Chondrocyte (in vitro differentiated cells): ENCODE results near the gene SNX32. TPM values are rescaled to one million over a fixed set of nuclear protein-coding genes. Genes with fewer than 3 reads are reported as not detected.

Experiments used
- DNase-seq: peaks from one replicate; pipeline ENCODE4 v3.0.0; 2021; ENCODE audit warnings: mixed read lengths, low spot score
- H3K27ac Mint-ChIP-seq: one replicate; pipeline ENCODE4 v1.8.0; 2021; ENCODE audit warnings: mild to moderate bottlenecking, moderate library complexity, mixed read lengths; ENCODE audit not compliant: unreplicated experiment
- H3K27me3 Mint-ChIP-seq: 2 replicates; pipeline ENCODE4 v1.8.0; 2021; ENCODE audit warnings: low read depth, mixed read lengths
- H3K36me3 Mint-ChIP-seq: 2 replicates; pipeline ENCODE4 v1.8.0; 2021; ENCODE audit warnings: low read depth, mixed read lengths
- H3K4me1 Mint-ChIP-seq: 2 replicates; pipeline ENCODE4 v1.8.0; 2021; ENCODE audit warnings: low read depth, mild to moderate bottlenecking, mixed read lengths
- H3K4me3 Mint-ChIP-seq: one replicate; pipeline ENCODE4 v1.8.0; 2021; ENCODE audit warnings: mild to moderate bottlenecking, moderate library complexity, mixed read lengths; ENCODE audit not compliant: unreplicated experiment
- H3K9me3 Mint-ChIP-seq: 2 replicates; pipeline ENCODE4 v1.8.0; 2021; ENCODE audit warnings: low read depth, mixed read lengths
- CTCF ChIP-seq: fragments of 200-600 bp; sonication (generic); IDR thresholded peaks from 2 replicates; pipeline ENCODE4 v1.5.0; 2021; ENCODE audit warnings: antibody characterized with exemption, mild to moderate bottlenecking, moderate library complexity
- total RNA-seq: library from RNA; stranded (reverse); gene quantifications from 3 replicates; pipeline ENCODE4 v1.2.1, GENCODE V29; 2021

SNX32 gene
- total RNA-seq, 1 donor from 2014 or later: 0.80 TPM

DNA sequence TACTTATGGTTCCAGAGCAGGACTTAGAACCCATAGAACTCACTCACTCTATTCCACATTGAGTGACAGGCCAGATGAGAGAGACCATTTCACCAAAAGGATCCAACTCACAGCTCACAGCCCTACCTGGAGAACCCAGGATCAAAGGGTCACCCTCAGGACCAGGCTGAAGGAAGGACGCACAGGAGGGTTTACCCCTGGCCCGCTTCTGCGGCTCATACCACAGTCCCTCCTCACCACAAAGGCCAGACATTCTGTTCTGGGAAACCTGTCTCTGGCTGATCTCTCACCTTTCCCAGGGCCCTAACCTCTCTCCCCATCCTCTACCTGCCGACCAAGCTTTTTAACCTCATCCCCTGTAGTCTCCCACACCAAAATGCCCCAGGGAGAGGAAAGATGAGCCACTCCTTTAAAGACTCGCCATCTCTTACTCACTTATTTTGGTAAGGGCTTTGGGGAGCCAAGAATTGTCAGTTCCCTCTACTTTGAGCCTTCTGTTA lies 61.8 kb downstream of the SNX32 start:
- H3K9me3 Mint-ChIP-seq: no peaks in the 10 kb centered on the region
- H3K27me3 Mint-ChIP-seq: no peaks in the 10 kb centered on the region
- H3K4me1 Mint-ChIP-seq: peaks cover 32% of the 10 kb centered on the region
- peaks cover 3% of the 10 kb centered on the region for H3K36me3 Mint-ChIP-seq
- TF ChIP-seq CTCF: no peak
- DNase-seq: no peak
- H3K4me3 Mint-ChIP-seq: no peak overlapping the region
- peak overlapping the region; percentile 0 for H3K27ac Mint-ChIP-seq

- DNase-seq: no peak
- Mint-ChIP-seq H3K36me3 (peaks cover 3% of the 10 kb centered on the region), H3K4me3 (no peak overlapping the region), H3K9me3 (no peaks in the 10 kb centered on the region), H3K27me3 (no peaks in the 10 kb centered on the region), H3K27ac (no peak overlapping the region), H3K4me1 (peaks cover 35% of the 10 kb centered on the region)
- TF ChIP-seq CTCF: no peak
Measured at GRCh38 chr11:65896034-65896999, 62.6 kb downstream of the SNX32 start.

DNA sequence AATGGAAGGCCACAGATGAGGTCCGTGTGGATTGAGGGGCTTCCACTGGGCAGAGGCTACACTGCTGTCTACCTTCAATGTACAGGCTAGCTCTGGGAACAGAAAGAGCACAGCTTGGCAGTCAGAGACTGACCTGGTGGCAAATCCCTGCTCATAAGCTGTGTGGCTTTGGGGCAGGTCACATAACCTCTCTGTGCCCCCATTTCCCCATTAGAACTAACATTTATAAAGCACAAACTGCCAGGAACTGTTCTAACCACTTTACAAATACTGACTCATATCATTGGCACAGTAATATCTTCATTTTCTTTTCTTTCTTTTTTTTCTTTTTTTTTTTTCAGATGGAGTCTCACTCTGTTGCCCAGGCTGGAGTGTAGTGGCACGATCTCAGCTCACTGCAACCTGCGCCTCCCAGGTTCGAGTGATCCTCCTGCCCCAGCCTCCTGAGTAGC lies 63.3 kb downstream of the SNX32 start:
- no peak for TF ChIP-seq CTCF
- no peaks in the 10 kb centered on the region for H3K9me3 Mint-ChIP-seq
- peaks cover 3% of the 10 kb centered on the region for H3K36me3 Mint-ChIP-seq
- H3K4me1 Mint-ChIP-seq: peaks cover 36% of the 10 kb centered on the region
- no peak overlapping the region for H3K27ac Mint-ChIP-seq
- H3K4me3 Mint-ChIP-seq: no peak overlapping the region
- no peaks in the 10 kb centered on the region for H3K27me3 Mint-ChIP-seq
- no peak for DNase-seq

GRCh38 chr11:65898656-65899355 lies 65.0 kb downstream of the SNX32 start:
- H3K9me3 Mint-ChIP-seq: no peaks in the 10 kb centered on the region
- H3K36me3 Mint-ChIP-seq: no peaks in the 10 kb centered on the region
- H3K4me3 Mint-ChIP-seq: peak overlapping the region; percentile 79
- no peak for TF ChIP-seq CTCF
- H3K4me1 Mint-ChIP-seq: peaks cover 42% of the 10 kb centered on the region
- H3K27ac Mint-ChIP-seq: peak overlapping the region; percentile 93
- no peak for DNase-seq
- H3K27me3 Mint-ChIP-seq: no peaks in the 10 kb centered on the region
